ENCODE results near the gene FBP2.

Gene FBP2

DNA sequence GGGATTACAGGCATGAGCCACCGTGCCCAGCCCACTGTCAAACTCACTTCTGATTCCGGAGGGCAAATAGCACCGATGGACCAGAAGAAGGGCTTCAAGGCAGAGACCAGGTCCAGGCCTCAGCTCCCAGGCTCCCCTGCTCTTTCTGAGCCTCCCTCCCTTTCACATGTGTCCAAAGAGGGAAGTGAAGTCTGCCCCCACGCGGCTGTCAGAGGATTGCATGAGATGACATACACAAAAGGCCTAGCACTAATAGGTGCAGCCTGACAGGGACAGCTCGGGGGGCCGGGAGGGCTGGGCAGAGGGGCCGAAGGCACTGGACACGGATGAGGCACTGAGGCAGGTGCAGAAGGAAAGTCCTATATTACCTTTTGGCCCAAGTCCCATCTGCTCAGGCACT is 29.6 kb upstream of the FBP2 start:
- H3K4me3 ChIP-seq (replicated peaks; ENCODE audit: low read depth, low read length): no peak overlapping the region
- peak; percentile 36 for TF ChIP-seq CTCF (IDR thresholded peaks at IDR 0.05; ENCODE audit: low read length, missing control alignments)
- peak; percentile 28 for DNase-seq (ENCODE audit: low read depth)

- TF ChIP-seq CTCF (IDR thresholded peaks at IDR 0.05; ENCODE audit: low read length, missing control alignments): no peak
- DNase-seq (ENCODE audit: low read depth): no peak
- no peak overlapping the region for H3K4me3 ChIP-seq (replicated peaks; ENCODE audit: low read depth, low read length)
Observed at GRCh38 chr9:94622087-94622800, 28.6 kb upstream of the FBP2 start.

- no peak overlapping the region for H3K4me3 ChIP-seq (replicated peaks; ENCODE audit: low read depth, low read length)
- TF ChIP-seq CTCF (IDR thresholded peaks at IDR 0.05; ENCODE audit: low read length, missing control alignments): no peak
- DNase-seq (ENCODE audit: low read depth): no peak
Observed at GRCh38 chr9:94619026-94619425, 25.4 kb upstream of the FBP2 start.

DNA sequence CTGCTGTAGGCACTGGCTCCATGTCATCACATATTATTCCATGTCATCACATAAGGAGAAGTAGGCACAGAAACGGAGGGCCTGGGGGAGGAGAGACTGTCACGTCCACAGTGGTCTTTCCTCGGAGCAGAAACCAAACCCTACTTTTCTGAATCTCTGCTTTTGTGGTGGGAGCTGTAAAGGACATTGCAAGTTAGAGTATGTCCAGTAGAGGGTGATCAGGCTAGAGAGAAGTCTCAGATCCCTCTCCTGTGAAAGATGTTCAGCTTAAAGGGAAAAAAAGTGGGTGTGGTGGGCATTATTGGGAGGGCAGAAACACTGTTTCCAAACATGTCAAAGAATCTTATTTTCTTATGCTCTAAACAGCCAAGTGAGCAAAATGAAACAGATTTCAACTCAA is 19.4 kb upstream of the FBP2 start:
- no peak for DNase-seq (ENCODE audit: low read depth)
- no peak for TF ChIP-seq CTCF (IDR thresholded peaks at IDR 0.05; ENCODE audit: low read length, missing control alignments)
- H3K4me3 ChIP-seq (replicated peaks; ENCODE audit: low read depth, low read length): no peak overlapping the region

GRCh38 chr9:94612071-94612470 is 18.4 kb upstream of the FBP2 start:
- TF ChIP-seq CTCF (IDR thresholded peaks at IDR 0.05; ENCODE audit: low read length, missing control alignments): no peak
- no peak overlapping the region for H3K4me3 ChIP-seq (replicated peaks; ENCODE audit: low read depth, low read length)
- DNase-seq (ENCODE audit: low read depth): no peak

DNA sequence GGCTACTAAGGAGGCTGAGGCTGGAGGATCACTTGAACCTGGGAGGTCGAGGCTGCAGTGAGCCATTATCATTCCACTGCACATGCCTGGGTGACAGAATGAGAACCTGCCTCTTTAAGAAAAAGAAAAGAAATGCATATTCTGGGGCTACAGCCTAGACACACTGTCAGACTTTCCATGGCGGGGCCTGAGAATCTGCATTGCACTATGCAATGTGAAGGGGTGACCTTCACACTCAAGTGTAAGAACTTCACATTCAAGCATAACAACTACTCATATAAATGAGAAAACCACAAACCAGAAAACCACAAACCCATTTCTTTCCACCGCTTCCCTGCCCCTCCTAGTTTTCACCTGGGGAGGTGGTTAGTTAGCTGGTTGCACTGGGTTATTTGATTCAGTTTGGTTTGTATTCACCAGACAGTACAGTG is 18.0 kb upstream of the FBP2 start:
- no peak overlapping the region for H3K4me3 ChIP-seq (replicated peaks; ENCODE audit: low read depth, low read length)
- DNase-seq (ENCODE audit: low read depth): no peak
- no peak for TF ChIP-seq CTCF (IDR thresholded peaks at IDR 0.05; ENCODE audit: low read length, missing control alignments)

DNA sequence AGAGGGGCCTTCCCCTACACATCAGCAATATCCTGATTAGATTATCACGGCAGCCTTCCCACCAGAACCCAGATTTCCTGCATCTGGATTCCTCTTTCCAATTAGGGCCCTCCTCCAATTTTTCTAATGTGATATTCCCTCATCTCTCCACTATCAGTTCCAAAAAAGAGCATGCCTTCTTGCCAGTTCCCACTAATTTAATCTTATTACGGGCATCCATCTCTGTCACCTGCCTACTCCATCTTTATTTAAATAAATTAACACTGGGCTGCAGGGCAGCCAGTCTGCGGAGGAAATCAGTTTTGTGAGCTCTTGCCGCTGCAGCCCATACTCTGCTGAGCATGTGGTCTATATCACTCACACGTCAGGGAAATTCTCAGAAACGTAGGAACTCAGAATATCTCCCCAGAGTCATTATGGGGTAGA is 16.6 kb upstream of the FBP2 start:
- DNase-seq (ENCODE audit: low read depth): peak; percentile 10
- TF ChIP-seq CTCF (IDR thresholded peaks at IDR 0.05; ENCODE audit: low read length, missing control alignments): no peak
- no peak overlapping the region for H3K4me3 ChIP-seq (replicated peaks; ENCODE audit: low read depth, low read length)

Data from fibroblast of pulmonary artery (primary cell).